GM21717 (cell line): Measurements from ENCODE around the gene MRPS16.
A peak's percentile ranks its signal among the peaks of the same experiment; 100 is the strongest.
"Not testable (repeated sequence)": the region's sequence is repeated elsewhere in the genome, so short reads cannot be mapped to it uniquely, and the experiment has no call there.

Experiments
- ATAC-seq: cut with Tn5 transposase; IDR thresholded peaks from one replicate; pipeline ENCODE4 v1.9.1; 2021; ENCODE audit warnings: mild to moderate bottlenecking, moderate library complexity; ENCODE audit not compliant: unreplicated experiment

MRPS16 gene

DNA sequence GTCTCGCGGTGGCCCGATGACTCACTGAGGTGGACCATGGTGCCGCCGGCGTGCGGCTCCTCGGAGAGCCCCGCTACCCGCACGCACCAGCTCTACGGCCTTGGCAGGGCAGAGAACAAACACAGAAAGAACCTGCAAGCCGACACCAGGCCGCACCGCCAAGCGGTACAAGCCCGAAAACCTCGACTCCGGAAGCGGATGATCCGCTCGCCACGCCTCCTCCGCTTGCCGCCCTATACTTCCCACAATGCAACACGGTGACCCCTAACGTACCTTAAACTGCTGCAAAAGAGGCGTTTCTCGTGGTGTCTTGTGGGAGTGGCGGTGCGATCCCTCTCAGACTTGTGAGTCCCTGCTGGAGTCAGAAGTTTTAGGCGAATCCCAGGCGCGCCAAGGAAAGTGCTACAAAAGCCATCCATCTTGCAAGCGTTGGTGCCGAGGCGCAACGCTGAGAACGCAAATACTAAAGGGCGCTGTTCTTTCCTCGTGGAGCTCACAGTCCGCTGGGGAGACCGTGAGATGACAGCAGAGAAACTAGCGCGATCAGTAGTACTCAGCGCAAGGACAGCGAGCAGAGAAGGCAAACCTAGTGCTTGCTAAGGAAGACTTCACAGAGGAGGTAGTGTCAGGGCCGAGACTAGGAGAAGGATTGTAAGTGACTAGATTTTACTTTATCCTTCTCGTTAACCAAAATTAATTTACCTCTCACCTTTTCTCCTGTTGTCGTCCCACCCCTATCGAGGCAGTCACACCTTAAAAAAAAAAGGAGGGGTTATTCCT is at the start of gene MRPS16:
TSS of gene MRPS16 (minus strand) at position 200 of the 780 bp plus-strand sequence. CDS start at position 38, 162 bp downstream.
- peak; percentile 63 for ATAC-seq

- ATAC-seq, result no peak
Observed at GRCh38 chr10:73296946-73297345, 44.5 kb upstream of the MRPS16 start.

- ATAC-seq, result no peak
Observed at GRCh38 chr10:73293461-73293860, 41.0 kb upstream of the MRPS16 start.

- no peak for ATAC-seq
Observed at GRCh38 chr10:73289958-73290357, 37.5 kb upstream of the MRPS16 start.

GRCh38 chr10:73287441-73287840 is 35.0 kb upstream of the MRPS16 start:
- no peak for ATAC-seq

DNA sequence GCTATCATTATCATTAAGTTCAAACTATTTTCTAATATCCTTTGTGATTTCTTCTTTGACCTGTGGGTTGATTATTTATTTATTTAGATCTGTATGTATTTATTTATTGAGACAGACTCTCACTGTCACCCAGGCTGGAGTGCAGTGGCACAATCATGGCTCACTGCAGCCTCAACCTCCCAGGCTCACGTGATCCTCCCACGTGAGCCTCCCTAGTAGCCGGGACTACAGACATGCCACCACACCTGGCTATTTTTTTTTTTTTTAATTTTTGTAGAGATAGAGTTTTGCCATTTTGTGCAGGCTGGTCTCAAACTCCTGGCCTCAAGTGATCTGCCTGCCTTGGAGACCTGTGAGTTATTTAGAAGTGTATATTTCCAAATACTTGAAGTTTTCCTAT is 28.7 kb upstream of the MRPS16 start:
- no peak for ATAC-seq

GRCh38 chr10:73264423-73264822 is 12.0 kb upstream of the MRPS16 start:
- no peak for ATAC-seq

DNA sequence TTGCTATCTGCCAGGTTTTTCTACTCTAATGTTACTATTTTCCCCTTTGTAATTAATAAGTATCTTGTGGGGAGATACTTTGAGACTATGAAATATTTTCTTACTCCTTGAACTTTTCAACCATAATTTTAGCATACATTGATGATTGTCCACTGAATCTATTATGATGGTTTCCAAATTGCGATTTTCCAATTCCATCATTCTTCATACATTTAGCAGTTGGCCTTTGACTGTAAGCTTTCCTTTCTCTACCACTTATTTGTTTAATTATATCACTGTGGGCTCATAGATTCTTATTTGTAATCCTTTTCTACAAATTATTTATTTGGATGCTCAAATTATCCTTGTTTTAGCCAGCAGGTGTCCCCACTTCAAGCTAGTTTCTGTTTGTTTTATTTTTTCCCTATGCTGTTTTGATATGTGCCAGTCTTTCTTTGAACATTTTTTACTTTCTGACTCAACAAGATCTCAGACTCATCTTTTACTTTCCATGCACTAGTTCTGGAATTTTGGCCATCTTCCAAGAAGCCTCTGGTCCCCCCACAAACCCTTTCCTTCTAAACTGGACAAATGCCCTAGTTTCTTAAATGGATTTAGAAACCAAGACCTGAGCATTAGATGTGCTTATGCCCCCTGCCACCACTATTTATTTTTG is 11.4 kb upstream of the MRPS16 start:
- no peak for ATAC-seq

DNA sequence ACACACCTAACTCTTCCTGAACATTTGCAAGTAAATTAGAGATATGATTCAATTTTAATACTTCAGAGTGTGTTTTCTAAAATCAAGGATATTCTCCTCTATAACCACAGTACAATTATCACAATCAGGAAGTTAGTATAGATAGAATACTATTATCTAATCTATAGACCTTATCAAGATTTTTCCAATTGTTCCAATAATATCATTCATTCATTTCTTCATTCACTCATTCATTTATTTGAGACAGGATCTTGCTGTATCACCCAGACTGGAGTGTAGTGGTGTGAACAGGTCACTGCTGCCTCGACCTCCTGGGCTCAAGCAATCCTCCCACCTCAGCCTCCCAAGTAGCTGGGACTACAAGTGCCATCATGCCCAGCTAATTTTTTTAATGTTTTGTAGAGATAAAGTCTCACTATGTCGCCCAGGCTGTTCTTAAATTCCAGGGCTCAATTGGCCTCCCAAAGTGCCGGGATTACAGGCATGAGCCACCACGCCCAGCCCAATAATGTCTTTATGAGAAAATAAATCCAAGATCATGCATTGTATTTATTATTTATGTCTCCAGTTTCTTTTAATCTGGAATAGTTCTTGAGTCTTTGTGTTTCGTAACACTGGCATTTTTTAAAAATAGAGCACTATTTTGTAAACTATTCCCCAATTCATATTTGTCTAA is 10.6 kb upstream of the MRPS16 start:
- ATAC-seq, result no peak

DNA sequence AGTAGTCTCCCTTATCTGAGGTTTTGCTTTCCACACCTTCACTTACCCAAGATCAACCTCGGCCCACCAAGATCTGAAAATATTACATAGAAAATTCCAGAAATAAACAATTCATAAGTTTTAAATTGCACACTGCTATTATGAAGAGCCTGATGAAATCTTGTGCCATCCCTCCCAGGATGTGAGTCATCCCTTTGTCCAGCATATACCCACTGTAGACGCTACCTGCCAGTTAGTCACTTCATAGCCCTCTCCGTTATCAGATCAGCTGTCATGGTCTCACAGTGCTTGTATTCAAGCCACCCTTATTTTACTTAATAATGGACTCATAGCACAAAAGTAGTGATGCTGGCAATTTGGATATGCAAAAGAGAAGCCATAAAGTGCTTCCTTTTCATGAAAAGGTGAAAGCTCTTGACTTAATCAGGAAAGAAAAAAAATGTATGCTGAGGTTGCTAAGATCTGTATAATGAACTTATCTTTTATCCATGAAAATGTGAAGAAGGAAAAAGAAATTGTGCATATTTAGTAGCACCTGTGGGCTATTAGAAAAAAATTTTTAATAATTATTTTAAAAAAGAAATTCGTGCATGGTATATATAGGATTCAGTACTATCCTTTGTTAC is 9.8 kb upstream of the MRPS16 start:
- no peak for ATAC-seq

- no peak for ATAC-seq
Observed at GRCh38 chr10:73261362-73261995, 9.0 kb upstream of the MRPS16 start.

- ATAC-seq, result not testable (repeated sequence)
Observed at GRCh38 chr10:73258612-73259011, 6.2 kb upstream of the MRPS16 start.

DNA sequence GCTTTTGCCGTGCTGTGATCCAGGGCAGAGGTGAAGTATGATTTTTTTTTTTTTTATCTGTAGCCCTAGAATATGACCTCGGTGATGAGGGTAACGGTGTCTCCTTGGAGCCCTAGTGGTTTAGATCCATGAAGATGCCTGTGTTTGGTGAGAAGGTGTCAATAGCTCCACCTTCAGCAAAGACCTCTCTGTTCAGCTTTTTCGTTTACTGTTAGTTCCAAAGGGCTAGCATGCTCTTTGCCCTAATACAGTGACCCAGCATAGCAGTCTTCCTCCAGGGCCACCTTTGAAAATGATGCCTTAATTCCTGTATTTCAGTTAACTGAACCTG is 746 bp upstream of the MRPS16 start:
- no peak for ATAC-seq

- peak; percentile 37 for ATAC-seq
Observed at GRCh38 chr10:73251683-73252444, 580 bp downstream of the MRPS16 start.

DNA sequence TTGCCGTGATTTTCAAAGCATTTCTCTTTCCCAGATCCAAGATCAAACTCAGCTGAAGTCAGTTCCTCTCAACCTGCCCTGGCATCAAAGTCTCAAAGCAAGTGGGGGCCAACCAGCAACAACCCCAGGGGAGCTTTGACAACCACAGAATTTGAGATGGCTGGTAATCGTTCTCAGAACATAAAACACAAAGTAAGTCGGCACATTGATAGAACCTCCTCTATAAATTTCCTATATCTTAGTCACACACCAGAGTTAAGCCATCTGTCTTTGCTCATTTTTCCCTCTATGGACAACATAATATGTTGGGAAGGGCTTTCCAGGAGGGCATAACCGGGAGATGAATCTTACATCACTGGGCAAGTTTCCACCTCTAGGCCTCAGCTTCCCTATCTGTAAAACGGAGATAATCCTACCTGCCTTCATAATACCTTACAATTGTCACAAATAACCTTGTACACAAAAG is 4.2 kb downstream of the MRPS16 start:
- ATAC-seq, result no peak

GRCh38 chr10:73247509-73248258 is 4.8 kb downstream of the MRPS16 start:
- no peak for ATAC-seq

GRCh38 chr10:73246646-73247508 is 5.6 kb downstream of the MRPS16 start, which contains the start of gene DNAJC9:
TSS of gene DNAJC9 (minus strand) at chr10:73247255. CDS start at chr10:73247189, 66 bp downstream.
- peak; percentile 68 for ATAC-seq

DNA sequence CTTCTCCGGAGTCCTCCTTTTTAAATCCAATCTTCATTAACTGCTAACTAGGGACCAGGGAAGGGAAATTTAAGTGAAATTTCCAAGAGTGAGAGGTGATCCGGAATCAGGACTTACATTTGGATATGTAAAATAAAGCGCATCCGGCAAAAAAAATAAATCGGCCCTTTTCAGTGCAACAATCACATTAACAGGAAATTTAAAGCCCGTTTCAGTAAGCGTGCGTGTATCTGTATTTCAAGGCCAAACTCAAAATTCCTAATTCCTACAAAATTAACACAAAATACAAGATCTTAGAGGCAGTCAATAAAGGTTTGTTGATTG is 6.2 kb downstream of the MRPS16 start:
- ATAC-seq, result no peak
